Stimulated activated naive CD8-positive, alpha-beta T cell treated with anti-CD3 and anti-CD28 coated beads, Interleukin-15, amount 100 ng/mL, for 72 hours (primary cell): ENCODE results near the gene PTPRCAP.
"Not testable (repeated sequence)": the region's sequence is repeated elsewhere in the genome, so short reads cannot be mapped to it uniquely, and the experiment has no call there.

ENCODE experiments used
- ATAC-seq: fragments of 150-1000 bp; cut with Tn5 transposase; 2 replicates; pipeline ENCODE4 v1.10.0; 2021; ENCODE audit warnings: mild to moderate bottlenecking, moderate library complexity
- DNase-seq, 2 donors: peaks; one replicate each; pipeline ENCODE4 v3.0.0; 2021 to 2022
- H3K27ac Mint-ChIP-seq, 2 donors: one replicate each; pipeline ENCODE4 v1.8.0; 2022; ENCODE audit warnings: mild to moderate bottlenecking in 2 of 2, mixed read lengths in 2 of 2, moderate library complexity in 2 of 2
- H3K27me3 Mint-ChIP-seq: one replicate; pipeline ENCODE4 v1.8.0; 2022; ENCODE audit warnings: mixed read lengths
- H3K4me1 Mint-ChIP-seq: one replicate; pipeline ENCODE4 v1.8.0; 2022; ENCODE audit warnings: mild to moderate bottlenecking, mixed read lengths
- H3K4me3 Mint-ChIP-seq, 2 donors: one replicate each; pipeline ENCODE4 v1.8.0; 2022; ENCODE audit warnings: mild to moderate bottlenecking in 2 of 2, mixed read lengths in 2 of 2, moderate library complexity in 1 of 2
- H3K9me3 Mint-ChIP-seq, 2 donors: one replicate each; pipeline ENCODE4 v1.8.0; 2022; ENCODE audit warnings: mixed read lengths in 2 of 2

Gene PTPRCAP

GRCh38 chr11:67437082-67437808, at the start of gene PTPRCAP:
PTPRCAP (minus strand) TSS chr11:67437682; CDS start chr11:67437619, 63 bp downstream.
- Mint-ChIP-seq H3K27me3 (no peaks in the 10 kb centered on the region), H3K4me3 (peak within 1 kb of the TSS; percentile 85 to 88), H3K4me1 (peaks cover 86% of the 10 kb centered on the region), H3K27ac (peak within 1 kb of the TSS; percentile 91 to 95), H3K9me3 (no peaks in the 10 kb centered on the region)
- ATAC-seq = peak; percentile 53
- DNase-seq = peak; percentile 78

- H3K27ac Mint-ChIP-seq = peak overlapping the region; percentile 81 to 95
These were observed 49.2 kb upstream of the PTPRCAP start for GRCh38 chr11:67486481-67487195.

GRCh38 chr11:67485873-67486361, 48.4 kb upstream of the PTPRCAP start:
- ATAC-seq = peak; percentile 22
- H3K4me3 Mint-ChIP-seq = peak overlapping the region; percentile 71 to 89

More at GRCh38 chr11:67486481-67487195, 49.2 kb upstream of the PTPRCAP start:
- DNase-seq (peak; percentile 54 to 65), ATAC-seq (no peak)
- H3K4me1 Mint-ChIP-seq = peaks cover 89% of the 10 kb centered on the region
- no peaks in the 10 kb centered on the region for H3K27me3 Mint-ChIP-seq
- no peaks in the 10 kb centered on the region for H3K9me3 Mint-ChIP-seq
- H3K4me3 Mint-ChIP-seq = peak overlapping the region; percentile 71 to 89

DNA sequence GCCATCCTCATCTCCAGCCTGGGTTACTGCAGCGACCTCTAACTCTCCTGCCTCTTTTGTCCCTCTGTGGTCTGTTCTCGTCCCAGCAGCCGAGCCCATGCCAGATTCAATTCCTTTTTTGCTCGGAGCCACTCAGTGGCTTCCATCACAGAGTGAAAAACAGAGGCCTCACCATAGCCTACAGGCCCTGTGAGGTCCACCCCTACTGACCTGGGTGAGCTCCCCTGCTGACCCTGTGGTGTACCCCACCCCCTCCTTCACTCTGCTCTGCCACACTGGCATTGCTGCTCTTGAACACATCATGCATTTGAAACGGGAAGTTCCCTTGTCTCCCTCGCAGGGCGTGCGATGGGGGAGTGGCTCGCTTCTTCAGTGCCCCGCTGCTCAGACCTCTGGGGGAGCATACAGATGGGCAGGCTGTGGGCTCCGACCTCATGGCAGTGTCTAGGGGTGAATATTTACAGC, 47.4 kb upstream of the PTPRCAP start:
- peaks cover 75% of the 10 kb centered on the region for H3K4me1 Mint-ChIP-seq
- peak; percentile 67 to 78 for DNase-seq
- H3K4me3 Mint-ChIP-seq = peak overlapping the region; percentile 89 to 92

More at GRCh38 chr11:67485873-67486361, 48.4 kb upstream of the PTPRCAP start:
- H3K9me3 Mint-ChIP-seq, H3K27me3 Mint-ChIP-seq: not testable (repeated sequence)
- Mint-ChIP-seq H3K4me1 (peaks cover 86% of the 10 kb centered on the region), H3K27ac (peak overlapping the region; percentile 81 to 95)
- peak; percentile 70 to 82 for DNase-seq

DNA sequence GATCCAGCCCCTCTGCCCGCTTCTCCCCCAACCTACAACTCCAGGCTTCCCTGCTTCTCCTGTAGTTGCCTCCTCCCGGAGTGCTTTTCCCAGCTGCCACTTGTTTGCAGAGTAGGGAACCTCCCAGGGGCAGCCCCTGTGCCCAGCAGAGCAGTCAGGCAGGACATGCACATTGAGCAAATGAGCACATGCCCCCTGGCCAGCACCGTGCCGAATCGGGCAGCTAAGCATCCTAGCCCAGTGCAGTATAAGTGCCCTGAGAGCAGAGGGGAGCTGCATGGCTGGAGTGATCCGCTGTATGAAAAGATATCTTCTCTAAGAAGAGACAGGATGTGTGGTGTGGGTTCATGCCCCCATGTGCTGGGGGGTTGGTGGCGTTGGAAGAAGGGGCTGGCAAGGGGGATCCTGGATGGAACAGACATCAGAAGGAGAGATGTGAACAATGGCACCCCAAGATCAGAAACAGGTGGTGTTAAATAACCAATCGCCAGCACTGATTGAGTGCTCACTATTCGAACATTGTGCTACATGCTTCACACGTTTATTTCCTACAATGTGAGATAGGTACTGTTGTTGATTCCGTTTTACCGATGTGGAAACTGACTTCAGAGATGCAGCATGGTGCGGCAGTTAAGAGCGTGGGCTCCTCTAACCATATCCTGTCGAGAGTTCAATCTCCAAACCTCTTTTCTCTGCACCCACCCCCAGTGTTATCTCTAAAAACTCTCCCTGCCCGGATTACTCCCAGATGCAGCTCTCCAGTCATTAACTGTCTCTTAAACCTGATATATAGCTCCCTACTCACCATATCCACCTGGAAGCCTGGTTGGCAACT, 46.6 kb upstream of the PTPRCAP start:
- Mint-ChIP-seq H3K27ac (peak overlapping the region; percentile 100), H3K27me3 (no peaks in the 10 kb centered on the region), H3K4me1 (peaks cover 67% of the 10 kb centered on the region), H3K9me3 (no peaks in the 10 kb centered on the region), H3K4me3 (peak overlapping the region; percentile 89 to 92)
- peak; percentile 54 for ATAC-seq
- DNase-seq = peak; percentile 57 to 61

More for the DNA sequence above, 47.4 kb upstream of the PTPRCAP start:
- peak overlapping the region; percentile 100 for H3K27ac Mint-ChIP-seq
- ATAC-seq = peak; percentile 29
- no peaks in the 10 kb centered on the region for H3K27me3 Mint-ChIP-seq
- H3K9me3 Mint-ChIP-seq = no peaks in the 10 kb centered on the region

GRCh38 chr11:67482827-67483798, 45.6 kb upstream of the PTPRCAP start, which contains the start of gene AIP:
AIP (plus strand) TSS chr11:67483026; CDS start chr11:67483159, 133 bp downstream.
- H3K9me3 Mint-ChIP-seq = no peaks in the 10 kb centered on the region
- H3K4me1 Mint-ChIP-seq = peaks cover 58% of the 10 kb centered on the region

GRCh38 chr11:67482275-67482826, 44.9 kb upstream of the PTPRCAP start:
- Mint-ChIP-seq H3K27ac (peak overlapping the region; percentile 100), H3K4me3 (peak overlapping the region; percentile 89 to 92), H3K4me1 (peaks cover 50% of the 10 kb centered on the region), H3K27me3 (no peaks in the 10 kb centered on the region), H3K9me3 (no peaks in the 10 kb centered on the region)
- ATAC-seq (no peak), DNase-seq (no peak)

More at GRCh38 chr11:67482827-67483798, 45.6 kb upstream of the PTPRCAP start, which contains the start of gene AIP:
- H3K27ac Mint-ChIP-seq = peak within 1 kb of the TSS; percentile 100
- ATAC-seq (peak; percentile 76), DNase-seq (peak; percentile 97 to 99)
- H3K27me3 Mint-ChIP-seq = no peaks in the 10 kb centered on the region
- peak within 1 kb of the TSS; percentile 89 to 92 for H3K4me3 Mint-ChIP-seq

DNA sequence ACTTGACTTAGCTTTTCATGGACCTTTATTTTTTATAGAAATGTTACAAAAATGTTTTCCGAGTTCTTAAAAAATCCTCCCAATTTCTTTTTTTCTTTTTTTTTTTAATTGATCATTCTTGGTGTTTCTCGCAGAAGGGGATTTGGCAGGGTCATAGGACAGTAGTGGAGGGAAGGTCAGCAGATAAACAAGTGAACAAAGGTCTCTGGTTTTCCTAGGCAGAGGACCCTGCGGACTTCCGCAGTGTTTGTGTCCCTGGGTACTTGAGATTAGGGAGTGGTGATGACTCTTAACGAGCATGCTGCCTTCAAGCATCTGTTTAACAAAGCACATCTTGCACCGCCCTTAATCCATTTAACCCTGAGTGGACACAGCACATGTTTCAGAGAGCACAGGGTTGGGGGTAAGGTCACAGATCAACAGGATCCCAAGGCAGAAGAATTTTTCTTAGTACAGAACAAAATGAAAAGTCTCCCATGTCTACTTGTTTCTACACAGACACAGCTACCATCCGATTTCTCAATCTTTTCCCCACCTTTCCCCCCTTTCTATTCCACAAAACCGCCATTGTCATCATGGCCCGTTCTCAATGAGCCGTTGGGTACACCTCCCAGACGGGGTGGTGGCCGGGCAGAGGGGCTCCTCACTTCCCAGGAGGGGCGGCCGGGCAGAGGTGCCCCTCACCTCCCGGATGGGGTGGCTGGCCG, 40.0 kb upstream of the PTPRCAP start:
- not testable (repeated sequence) for H3K4me3 Mint-ChIP-seq, H3K4me1 Mint-ChIP-seq, ATAC-seq, H3K9me3 Mint-ChIP-seq, H3K27me3 Mint-ChIP-seq, DNase-seq, H3K27ac Mint-ChIP-seq

- DNase-seq, H3K27me3 Mint-ChIP-seq, H3K9me3 Mint-ChIP-seq, ATAC-seq, H3K4me1 Mint-ChIP-seq, H3K4me3 Mint-ChIP-seq, H3K27ac Mint-ChIP-seq: not testable (repeated sequence)
These were observed 39.2 kb upstream of the PTPRCAP start for GRCh38 chr11:67476692-67477091.

DNA sequence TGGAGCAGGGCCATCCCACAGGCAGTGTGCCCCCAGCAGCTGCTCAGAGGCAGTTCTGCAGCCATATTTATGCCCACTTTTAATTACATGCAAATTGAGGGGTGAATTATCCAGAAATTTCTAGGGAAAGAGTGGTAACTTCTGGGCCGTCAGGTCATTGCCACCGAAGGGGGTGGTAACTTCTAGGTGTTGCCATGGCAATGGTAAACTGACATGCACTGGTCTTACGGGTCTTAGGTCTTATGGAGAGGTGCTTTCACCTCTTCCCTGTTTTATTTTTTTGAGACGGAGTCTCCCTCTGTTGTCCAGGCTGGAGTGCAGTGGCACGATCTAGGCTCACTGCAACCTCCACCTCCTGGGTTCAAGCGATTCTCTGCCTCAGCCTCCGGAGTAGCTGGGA, 35.4 kb upstream of the PTPRCAP start:
- peaks cover 17% of the 10 kb centered on the region for H3K4me1 Mint-ChIP-seq
- no peaks in the 10 kb centered on the region for H3K9me3 Mint-ChIP-seq
- no peaks in the 10 kb centered on the region for H3K27me3 Mint-ChIP-seq
- no peak for ATAC-seq
- no peak overlapping the region for H3K4me3 Mint-ChIP-seq
- no peak for DNase-seq
- no peak overlapping the region for H3K27ac Mint-ChIP-seq

DNA sequence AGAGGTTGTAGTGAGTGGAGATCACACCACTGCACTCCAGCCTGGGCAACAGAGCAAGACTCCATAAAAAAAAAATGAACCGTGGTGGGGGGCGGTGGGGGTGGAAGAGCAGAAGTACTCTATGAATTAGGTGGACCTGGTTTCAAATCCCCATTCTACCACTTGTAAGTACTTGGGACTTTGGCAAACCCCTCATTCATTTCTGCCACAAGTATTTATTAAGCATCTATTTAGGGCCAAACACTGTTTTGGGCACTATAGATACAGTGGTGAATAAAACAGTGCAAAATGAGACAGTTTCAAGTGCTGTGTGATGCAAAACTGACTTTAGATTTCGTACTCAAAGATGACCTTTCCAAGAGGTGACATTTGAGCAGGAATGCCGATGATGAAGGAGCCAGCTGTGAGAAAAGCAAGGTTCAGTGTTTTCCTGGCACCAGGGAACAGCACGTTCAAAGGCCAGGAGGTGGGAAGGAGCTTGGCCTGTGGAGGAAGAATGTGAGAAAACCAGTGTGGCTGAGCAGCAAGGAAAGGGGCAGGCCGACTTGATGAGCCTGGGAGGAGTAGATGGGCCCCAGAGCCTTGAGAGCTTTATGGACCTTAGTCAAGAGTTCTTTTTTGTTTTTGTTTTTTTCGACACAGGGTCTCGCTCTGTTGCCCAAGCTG, 33.0 kb upstream of the PTPRCAP start:
- Mint-ChIP-seq H3K4me3 (peak overlapping the region in 1 of 2 donors; percentile 92), H3K4me1 (peaks cover 37% of the 10 kb centered on the region), H3K9me3 (no peaks in the 10 kb centered on the region), H3K27me3 (no peaks in the 10 kb centered on the region), H3K27ac (no peak overlapping the region)
- ATAC-seq (no peak), DNase-seq (no peak)

- Mint-ChIP-seq H3K9me3 (no peaks in the 10 kb centered on the region), H3K27ac (peak overlapping the region in 1 of 2 donors; percentile 65), H3K27me3 (no peaks in the 10 kb centered on the region), H3K4me3 (peak overlapping the region; percentile 82 to 92), H3K4me1 (peaks cover 47% of the 10 kb centered on the region)
- DNase-seq (no peak), ATAC-seq (no peak)
These were observed 32.0 kb upstream of the PTPRCAP start for GRCh38 chr11:67469508-67469811.
